GM23248 (cell line): Measurements from ENCODE around the gene AMACR.

Experiments
- EZH2 ChIP-seq: fragments of 200-600 bp; sonication (generic); IDR thresholded peaks from 2 replicates; pipeline ENCODE4 v1.6.1; 2018; ENCODE audit warnings: antibody characterized with exemption, mild to moderate bottlenecking; ENCODE audit not compliant: insufficient read depth, poor library complexity, severe bottlenecking
- EZH2phosphoT487 ChIP-seq: fragments of 200-600 bp; sonication (generic); IDR thresholded peaks from 2 replicates; pipeline ENCODE4 v1.6.1; 2018; ENCODE audit warnings: antibody characterized with exemption, moderate library complexity, mild to moderate bottlenecking, low read depth; ENCODE audit not compliant: insufficient read depth

DNA sequence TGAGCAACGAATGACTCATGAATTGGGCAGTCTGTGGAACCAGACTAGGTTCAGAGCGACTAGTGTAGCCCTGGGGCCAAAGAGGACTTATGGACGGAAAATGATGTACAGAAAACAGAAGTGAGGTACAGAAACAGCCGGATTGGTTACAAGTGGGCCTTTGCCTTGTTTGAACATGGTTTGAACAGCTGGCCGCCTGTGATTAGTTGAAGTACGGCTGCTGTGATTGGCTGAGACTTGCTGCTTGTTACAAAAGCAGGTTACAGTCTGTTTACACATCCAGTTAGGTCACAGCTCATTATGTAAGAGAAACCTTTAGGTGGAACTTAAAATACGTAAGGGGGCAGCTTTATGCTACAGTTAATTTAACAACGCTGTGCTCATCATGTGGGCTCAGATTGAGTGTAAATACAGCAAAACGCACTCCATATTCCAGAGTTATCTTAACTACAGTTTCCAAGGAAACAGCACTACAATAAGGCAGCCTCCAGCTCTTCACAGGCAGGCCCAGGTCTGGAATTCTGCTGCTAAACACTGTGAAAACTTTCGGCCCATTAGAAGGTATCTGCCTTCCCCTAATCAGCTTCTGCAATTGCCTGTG, 6.5 kb downstream of the AMACR start:
- TF ChIP-seq EZH2 (no peak), EZH2phosphoT487 (no peak)
